HFF-Myc (cell line): ENCODE measurements around the gene PDE4B.

ENCODE experiments used
- DNase-seq: peaks from one replicate; pipeline ENCODE4 v3.0.0-alpha.2; 2011; ENCODE audit warnings: low read depth; ENCODE audit errors: extremely low read depth
- H3K4me3 ChIP-seq: replicated peaks from 2 replicates; pipeline ENCODE4 v1.5.1; 2011; ENCODE audit warnings: low read depth, mild to moderate bottlenecking, control low read depth, low read length
- CTCF ChIP-seq: IDR thresholded peaks from 2 replicates; pipeline ENCODE4 v1.5.1; 2012; ENCODE audit warnings: mild to moderate bottlenecking, low read depth, low read length, control low read depth; ENCODE audit errors: missing control alignments

Gene PDE4B

GRCh38 chr1:65939636-65940035 is 146.9 kb downstream of the PDE4B start:
- no peak overlapping the region for H3K4me3 ChIP-seq
- TF ChIP-seq CTCF, result no peak
- DNase-seq, result no peak

GRCh38 chr1:65940126-65940525 is 147.4 kb downstream of the PDE4B start:
- H3K4me3 ChIP-seq, result no peak overlapping the region
- TF ChIP-seq CTCF, result no peak
- no peak for DNase-seq

- no peak for DNase-seq
- H3K4me3 ChIP-seq, result no peak overlapping the region
- TF ChIP-seq CTCF, result no peak
Measured at GRCh38 chr1:65942476-65942875, 149.8 kb downstream of the PDE4B start.

- TF ChIP-seq CTCF, result no peak
- DNase-seq, result no peak
- H3K4me3 ChIP-seq, result no peak overlapping the region
Measured at GRCh38 chr1:65946376-65946775, 153.7 kb downstream of the PDE4B start.

GRCh38 chr1:65946960-65947359 is 154.3 kb downstream of the PDE4B start:
- H3K4me3 ChIP-seq, result no peak overlapping the region
- TF ChIP-seq CTCF, result no peak
- DNase-seq, result no peak

- DNase-seq, result no peak
- H3K4me3 ChIP-seq, result no peak overlapping the region
- no peak for TF ChIP-seq CTCF
Measured at GRCh38 chr1:65948609-65949229, 156.0 kb downstream of the PDE4B start.

- DNase-seq, result no peak
- H3K4me3 ChIP-seq, result no peak overlapping the region
- no peak for TF ChIP-seq CTCF
Measured at GRCh38 chr1:65949230-65949626, 156.5 kb downstream of the PDE4B start.
